Glomerular endothelial cell (primary cell): ENCODE data around the gene BCOR. TPM values are rescaled to one million over a fixed set of nuclear protein-coding genes. Genes with fewer than 3 reads are reported as not detected.

ENCODE experiments used
- DNase-seq: peaks from one replicate; pipeline ENCODE4 v3.0.0-alpha.2; 2011; ENCODE audit warnings: low read depth, low spot score; ENCODE audit errors: extremely low read depth
- total RNA-seq: library from RNA; depleted of rRNA; stranded (reverse); fragments of >200 nt; gene quantifications from 2 replicates; pipeline ENCODE4 v1.2.3, GENCODE V29; 2015

The BCOR gene
- total RNA-seq, 1 donor from 2014 or later: 30.8 TPM

DNA sequence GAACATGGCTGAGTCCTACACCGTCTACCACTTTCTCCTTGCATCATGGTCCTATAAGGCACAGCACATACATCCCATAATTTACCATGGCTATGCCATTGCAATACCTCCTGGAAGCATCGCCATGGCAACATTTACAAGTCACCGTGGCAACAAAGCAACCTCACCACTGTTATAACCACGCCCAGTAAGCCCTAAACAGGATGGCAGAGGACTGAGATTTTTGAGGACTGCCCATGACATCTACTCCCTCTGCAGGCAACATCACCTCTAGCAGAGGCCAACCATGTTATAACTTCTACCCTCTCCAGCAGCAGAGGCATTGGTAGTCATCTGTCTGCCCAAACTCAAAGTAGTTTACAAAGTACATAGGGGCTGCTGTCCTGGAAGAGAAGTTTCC, 29.7 kb downstream of the BCOR start:
- no peak for DNase-seq

DNA sequence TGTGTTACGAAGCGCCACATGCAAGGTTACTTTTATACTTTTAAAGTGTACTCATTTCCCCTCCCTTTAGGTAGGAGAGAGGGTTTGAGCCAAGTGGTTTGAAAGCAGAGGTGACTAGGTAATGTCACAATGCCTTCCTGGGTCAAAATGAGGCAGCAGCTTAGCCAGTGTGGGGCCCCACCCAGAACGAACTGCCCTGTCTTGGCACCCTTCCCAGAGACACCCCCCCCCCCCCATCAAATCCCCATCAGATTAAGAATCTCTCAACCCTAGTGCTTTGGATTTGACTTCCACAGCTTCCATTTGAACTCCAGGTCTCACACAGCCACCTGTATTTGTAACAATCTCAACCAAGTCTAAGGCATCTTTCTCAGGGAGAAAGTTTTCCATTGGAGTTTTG, 31.1 kb downstream of the BCOR start:
- no peak for DNase-seq

GRCh38 chrX:40065296-40066046, 32.3 kb downstream of the BCOR start:
- no peak for DNase-seq

GRCh38 chrX:40064055-40064597, 33.6 kb downstream of the BCOR start:
- DNase-seq: no peak

DNA sequence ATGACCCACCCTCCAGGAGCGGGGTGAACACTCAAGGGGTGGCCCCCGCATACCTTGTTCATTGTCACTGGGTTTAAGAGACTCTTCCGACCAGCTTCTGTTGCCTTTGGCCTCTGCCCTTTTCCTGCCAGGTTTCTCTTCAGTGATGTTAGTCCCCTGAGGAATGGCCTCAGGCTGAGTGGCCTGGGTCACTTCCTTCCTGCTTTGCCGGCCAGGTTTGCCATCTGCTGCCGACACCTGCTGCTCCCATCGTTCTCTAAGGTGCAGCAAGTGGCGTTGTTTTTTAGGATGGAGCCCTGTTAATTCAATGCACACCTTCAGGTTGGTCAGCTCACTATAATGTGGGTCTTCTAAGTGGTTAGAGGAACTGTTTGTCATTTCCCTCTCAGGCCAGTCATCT, 34.2 kb downstream of the BCOR start:
- no peak for DNase-seq

DNA sequence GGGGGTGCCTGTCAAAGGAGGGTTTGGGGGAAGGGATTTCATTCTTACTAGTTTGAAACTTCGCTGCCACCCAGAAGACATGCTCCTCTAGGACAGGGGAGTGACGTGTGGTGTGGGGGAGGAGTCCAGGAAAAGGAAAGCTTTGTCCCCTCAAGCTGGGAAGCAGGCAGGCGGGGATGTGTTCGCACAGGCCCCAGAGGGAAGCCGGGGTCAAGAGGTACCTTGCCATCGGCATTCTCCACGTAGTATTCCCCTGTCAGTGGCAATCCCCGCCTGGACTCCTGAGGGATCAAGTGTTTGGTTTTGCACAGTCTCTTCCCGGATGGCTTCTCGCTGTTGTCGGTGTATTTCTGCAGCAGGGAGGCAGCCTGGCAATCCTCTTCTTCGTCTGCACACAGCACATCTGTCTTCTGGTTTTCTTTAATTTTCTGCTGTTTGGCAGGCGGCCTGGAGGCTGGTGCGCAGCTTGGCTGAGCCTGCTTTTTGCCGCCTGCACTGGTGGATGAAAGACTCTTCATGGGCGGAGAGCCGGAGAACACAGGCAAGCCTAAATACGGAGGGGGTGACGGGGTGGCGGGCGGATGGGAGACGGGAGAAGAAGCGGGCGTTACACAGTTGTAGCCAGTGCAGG, 35.1 kb downstream of the BCOR start:
- no peak for DNase-seq

GRCh38 chrX:40061871-40062524, 35.8 kb downstream of the BCOR start:
- no peak for DNase-seq

GRCh38 chrX:40061005-40061404, 36.8 kb downstream of the BCOR start:
- no peak for DNase-seq

DNA sequence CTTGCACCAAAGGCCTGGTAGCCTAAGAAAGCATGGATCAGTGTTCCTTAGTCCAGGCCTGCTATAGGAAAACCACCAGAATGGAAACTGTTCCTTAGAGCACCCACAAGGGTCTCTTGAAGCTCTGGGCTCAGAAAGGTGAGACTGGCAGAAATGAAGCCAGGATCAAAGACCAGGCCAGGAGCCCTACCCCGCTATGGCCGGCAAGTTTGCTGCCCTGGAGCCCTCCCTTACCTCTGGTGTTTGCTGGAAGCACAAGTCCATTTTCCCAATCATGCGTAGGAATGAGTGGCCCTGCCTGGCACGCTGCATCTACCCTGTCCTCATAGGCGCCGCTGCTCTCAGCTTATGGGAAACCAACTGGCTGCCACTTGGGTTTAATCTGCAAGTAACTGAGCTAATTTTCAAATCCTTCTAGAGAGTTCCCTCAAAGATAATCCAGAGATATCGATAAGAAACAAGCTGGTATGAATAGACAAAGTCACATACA, 37.4 kb downstream of the BCOR start:
- no peak for DNase-seq

DNA sequence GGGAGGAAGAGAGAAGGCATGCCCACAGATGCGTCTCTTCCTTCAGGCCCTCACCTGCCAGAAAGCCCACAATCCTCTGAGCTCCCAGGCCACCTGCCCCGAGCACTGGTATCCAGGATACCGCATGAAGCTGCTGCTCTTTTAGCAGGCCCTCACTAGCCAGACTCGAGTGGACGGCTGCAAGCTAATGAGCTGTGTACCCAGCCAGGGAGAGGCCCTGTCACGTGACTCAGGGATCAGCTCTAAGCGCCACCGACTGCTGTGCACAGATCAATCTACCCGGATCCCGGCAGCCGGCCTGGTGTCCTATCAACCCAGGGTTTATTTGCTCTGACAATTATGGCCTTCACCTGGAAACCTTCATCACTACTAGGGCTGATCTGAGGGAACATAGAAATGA, 39.0 kb downstream of the BCOR start:
- DNase-seq: no peak

DNA sequence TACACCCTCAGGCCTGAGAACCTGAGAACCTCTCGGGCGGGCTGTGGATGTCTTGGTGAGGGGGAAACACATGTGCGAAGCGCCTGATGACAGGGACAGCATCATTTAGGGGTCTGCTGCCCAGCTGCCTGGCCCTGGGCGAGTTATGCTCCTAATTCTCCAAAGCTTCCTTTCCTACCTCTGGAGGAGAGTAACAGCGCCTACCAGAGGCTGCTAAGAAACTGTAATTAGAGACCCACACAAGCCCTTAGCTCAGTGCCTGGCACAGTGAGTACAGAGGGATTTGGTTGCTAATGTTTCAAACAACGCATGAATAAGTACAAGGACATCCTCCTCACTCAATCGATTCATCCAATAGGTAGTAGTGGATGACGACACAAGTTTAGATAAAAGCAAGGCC, 40.4 kb downstream of the BCOR start:
- DNase-seq: no peak

GRCh38 chrX:40056420-40056819, 41.3 kb downstream of the BCOR start:
- DNase-seq: no peak

DNA sequence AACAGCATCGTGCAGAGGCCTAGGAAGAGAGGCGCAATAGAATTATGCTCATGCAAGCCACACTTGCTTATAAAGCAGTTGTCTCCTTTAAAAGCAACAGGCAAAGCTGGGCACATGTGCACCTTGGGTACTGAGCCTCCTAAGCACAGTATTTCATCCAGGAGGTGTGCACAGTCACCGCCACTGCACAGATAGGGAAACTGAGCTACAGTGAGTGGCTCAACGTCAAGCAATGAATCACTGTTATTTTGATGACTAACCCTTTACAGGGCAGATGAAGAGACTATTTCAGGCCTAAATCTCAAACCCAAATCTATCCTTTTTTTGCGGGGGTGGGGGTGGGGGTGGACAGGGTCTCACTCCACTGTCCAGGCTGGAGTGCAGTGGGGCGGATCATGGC, 42.3 kb downstream of the BCOR start:
- no peak for DNase-seq

GRCh38 chrX:40054793-40055192, 43.0 kb downstream of the BCOR start:
- DNase-seq: no peak

DNA sequence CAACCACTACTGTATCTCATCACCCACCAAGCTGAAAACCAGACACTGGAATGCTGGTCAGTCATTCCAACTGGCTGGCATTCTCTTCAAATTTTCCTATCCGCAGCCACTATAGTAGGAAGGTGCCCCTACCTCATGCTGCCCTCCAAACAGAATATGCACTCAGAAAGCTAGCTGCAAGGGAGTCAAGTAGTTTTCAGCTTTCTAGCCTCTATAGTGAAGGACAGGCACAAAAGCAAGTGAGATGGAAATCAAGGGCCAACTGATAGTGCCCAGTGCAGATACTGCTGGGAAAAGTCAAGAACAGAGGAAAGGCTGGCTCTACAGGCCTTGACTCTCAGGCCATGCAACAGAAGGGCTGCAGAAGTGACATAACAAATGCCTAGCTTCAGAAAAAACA, 47.2 kb downstream of the BCOR start:
- DNase-seq: no peak

DNA sequence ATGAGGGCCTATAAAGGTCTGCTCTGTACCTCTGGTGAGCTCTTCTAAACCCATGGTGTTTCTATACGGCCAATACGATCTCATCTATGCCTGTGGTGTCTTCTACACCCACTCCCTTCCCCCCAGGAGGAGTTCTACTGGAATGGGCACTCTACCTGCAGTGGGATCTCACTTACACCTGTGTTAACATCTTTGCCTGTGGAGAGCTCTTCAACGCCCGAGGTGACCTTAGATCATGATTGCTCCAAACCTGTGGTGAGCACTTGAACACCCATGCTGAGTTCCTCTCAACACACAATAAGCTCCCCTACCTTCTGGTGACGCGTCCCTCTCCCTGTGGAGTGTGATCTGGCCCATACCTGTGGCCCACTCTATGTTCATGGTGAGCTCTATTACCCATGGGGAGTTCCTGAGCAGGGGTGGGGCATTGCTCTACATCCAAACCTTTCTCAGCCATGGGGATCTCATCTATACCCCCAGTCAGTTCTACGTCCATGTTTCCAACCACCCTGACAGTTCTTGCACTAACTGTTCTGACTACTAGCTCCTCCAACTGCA, 48.6 kb downstream of the BCOR start:
- DNase-seq: no peak

DNA sequence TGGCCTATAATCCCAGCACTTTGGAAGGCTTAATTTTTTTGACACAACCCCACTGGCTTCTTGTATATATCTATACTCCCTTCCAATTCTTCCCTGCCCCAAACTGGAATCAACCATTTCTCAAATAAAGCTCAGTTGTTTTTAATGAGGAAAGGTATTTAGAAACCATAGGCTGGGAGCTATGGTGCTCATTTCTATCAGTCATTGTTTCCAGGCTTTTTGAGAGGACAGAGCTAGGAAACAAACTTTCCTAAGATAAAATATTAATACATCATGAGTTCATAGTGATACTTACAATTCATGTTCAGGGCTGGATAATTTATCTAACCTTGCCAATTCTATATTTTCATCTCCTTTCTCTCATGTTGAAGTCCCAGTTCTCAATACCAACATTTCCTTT, 50.3 kb downstream of the BCOR start:
- DNase-seq: no peak

DNA sequence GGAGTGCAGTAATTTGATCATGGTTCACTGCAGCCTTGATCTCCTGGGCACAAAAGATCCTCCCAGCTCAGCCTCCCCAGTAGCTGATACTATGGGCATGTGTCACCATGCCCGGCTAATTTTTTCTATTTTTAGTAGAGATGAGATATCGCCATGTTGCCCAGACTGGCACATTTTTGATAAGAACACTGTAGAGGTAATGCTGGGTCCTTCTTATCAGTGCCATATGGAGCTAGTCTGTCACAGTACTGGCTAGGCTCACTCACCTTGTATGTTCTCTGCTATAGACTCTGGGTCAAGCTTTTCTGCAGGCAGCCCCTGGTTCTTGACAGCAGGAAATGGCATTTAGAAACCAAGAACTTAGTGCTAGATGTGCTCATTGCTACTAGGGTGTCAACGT, 53.9 kb downstream of the BCOR start:
- DNase-seq: no peak

GRCh38 chrX:40041915-40042314, 55.8 kb downstream of the BCOR start:
- no peak for DNase-seq

DNA sequence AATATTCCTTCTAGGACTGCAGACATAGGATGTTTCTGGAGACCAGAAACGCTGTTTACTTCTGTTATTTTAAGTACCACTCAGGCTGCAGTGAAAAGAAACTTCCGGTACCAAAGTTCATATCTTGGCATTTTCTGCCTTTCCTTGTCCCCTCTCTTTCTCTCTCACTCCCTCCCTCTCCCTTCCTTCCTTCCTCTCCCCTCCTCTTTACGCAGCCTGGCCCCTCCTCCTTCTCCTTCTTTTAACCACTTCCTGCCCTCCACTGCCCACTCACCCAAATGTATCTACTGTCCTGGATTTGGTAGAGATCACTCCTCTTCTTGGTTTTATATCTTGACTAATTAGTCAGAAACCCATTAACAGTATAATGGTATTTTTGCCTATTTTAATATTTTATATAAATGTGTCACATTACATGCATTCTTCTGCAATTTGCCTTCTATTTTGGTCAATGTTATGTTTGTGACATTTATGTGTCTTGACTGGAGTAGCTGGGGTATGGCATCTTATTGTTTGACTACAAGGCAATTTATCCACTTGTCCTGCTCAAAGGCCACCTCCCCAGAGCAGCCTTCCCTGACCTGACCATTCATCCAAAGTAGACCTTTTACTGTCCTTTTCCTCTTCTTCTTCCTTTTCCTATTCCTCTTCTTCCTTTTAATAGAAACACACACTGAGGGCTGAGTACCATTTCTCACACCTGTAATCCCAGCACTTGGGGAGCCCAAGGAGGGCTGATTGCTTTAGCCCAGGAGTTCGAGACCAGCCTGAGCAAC, 56.9 kb downstream of the BCOR start:
- DNase-seq: no peak

- no peak for DNase-seq
These were observed 57.9 kb downstream of the BCOR start for GRCh38 chrX:40039887-40040286.
